ENCODE results near the gene CYP2C19.

- no peak for TF ChIP-seq CTCF (IDR thresholded peaks at IDR 0.05)
- TF ChIP-seq POLR2A (IDR thresholded peaks at IDR 0.05): no peak
Observed at GRCh38 chr10:94803307-94803706, 40.8 kb downstream of the CYP2C19 start.

Measured in adrenal gland (tissue), 5 donors.